Mesodermal cell (in vitro differentiated cells): Measurements from ENCODE around the gene LRRC8D.
"Not testable (repeated sequence)": the region's sequence is repeated elsewhere in the genome, so short reads cannot be mapped to it uniquely, and the experiment has no call there.

Experiments
- H3K27ac ChIP-seq: 2 replicates; pipeline ENCODE4 v1.7.0; 2013; ENCODE audit warnings: mild to moderate bottlenecking, low read depth, low read length, moderate library complexity; ENCODE audit not compliant: severe bottlenecking
- H3K36me3 ChIP-seq: 2 replicates; pipeline ENCODE4 v1.7.1; 2013; ENCODE audit warnings: mild to moderate bottlenecking, low read length, moderate library complexity; ENCODE audit not compliant: control insufficient read depth, insufficient read depth
- H3K4me1 ChIP-seq: one replicate; pipeline ENCODE4 v1.7.1; 2013; ENCODE audit warnings: mild to moderate bottlenecking, low read length; ENCODE audit not compliant: insufficient read depth, control insufficient read depth, poor library complexity, severe bottlenecking
- H3K4me3 ChIP-seq: 2 replicates; pipeline ENCODE4 v1.7.0; 2013; ENCODE audit warnings: low read length, control low read depth, mild to moderate bottlenecking; ENCODE audit not compliant: insufficient read depth, poor library complexity, severe bottlenecking; ENCODE audit errors: extremely low read depth
- H3K9me3 ChIP-seq: 2 replicates; pipeline ENCODE4 v1.7.1; 2013; ENCODE audit warnings: mild to moderate bottlenecking, low read length, moderate library complexity; ENCODE audit not compliant: control insufficient read depth
- WGBS, 2 experiments: methylation state at CpG; one replicate each; pipeline ENCODE4 v1.1.5; 2013; ENCODE audit warnings: missing lambda C conversion rate in 2 of 2; ENCODE audit not compliant: insufficient coverage in 2 of 2; 5-methylcytosine and 5-hydroxymethylcytosine counted together

LRRC8D gene

DNA sequence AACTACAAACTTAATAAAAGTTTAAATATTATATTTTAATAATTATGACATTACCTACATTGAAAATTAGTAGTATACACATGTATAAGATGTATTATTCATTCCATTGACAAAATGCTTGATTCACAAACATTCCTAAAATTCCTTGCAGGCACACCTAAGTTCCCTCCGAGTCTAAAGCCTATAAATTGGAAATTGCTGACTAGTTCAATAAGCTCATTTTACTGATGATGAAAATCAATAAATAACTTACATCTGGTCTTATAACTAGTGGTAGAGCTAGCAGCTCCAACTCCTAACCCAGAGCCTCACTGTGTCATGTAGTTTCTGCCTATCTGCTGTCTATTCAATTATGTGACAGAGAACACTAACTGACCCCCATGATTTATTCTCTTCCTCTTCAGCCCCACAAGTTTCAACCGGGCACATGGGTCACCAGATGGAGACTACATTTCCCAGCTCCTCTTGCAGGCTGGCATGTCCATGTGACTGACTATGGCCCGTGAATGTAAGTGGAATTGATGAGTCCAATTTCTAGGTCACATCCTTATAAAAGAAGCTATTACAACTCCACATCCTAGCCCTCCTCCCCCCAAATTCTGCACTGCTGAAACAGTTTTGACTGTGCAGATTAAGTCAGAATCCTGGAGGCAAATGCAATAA, 29.6 kb upstream of the LRRC8D start:
- no peaks in the 10 kb centered on the region for H3K36me3 ChIP-seq
- no peaks in the 10 kb centered on the region for H3K4me1 ChIP-seq
- H3K9me3 ChIP-seq = no peaks in the 10 kb centered on the region
- no peak overlapping the region for H3K4me3 ChIP-seq
- WGBS, 2 experiments = 60% methylated on average over 1 of the region's 3 CpGs; no CpG with 5 or more reads in 1 of the 2 experiments
- no peak overlapping the region for H3K27ac ChIP-seq

GRCh38 chr1:89794406-89794805, 26.4 kb upstream of the LRRC8D start:
- 0 to 39% methylated on average over 1 to 3 of the region's 5 CpGs for WGBS, 2 experiments
- no peaks in the 10 kb centered on the region for H3K4me1 ChIP-seq
- H3K9me3 ChIP-seq = no peaks in the 10 kb centered on the region
- no peaks in the 10 kb centered on the region for H3K36me3 ChIP-seq
- H3K4me3 ChIP-seq = no peak overlapping the region
- H3K27ac ChIP-seq = no peak overlapping the region

GRCh38 chr1:89795571-89795970, 25.3 kb upstream of the LRRC8D start:
- not testable (repeated sequence) for H3K36me3 ChIP-seq
- WGBS, 2 experiments = no CpG with 5 or more reads among the region's 4 CpGs

DNA sequence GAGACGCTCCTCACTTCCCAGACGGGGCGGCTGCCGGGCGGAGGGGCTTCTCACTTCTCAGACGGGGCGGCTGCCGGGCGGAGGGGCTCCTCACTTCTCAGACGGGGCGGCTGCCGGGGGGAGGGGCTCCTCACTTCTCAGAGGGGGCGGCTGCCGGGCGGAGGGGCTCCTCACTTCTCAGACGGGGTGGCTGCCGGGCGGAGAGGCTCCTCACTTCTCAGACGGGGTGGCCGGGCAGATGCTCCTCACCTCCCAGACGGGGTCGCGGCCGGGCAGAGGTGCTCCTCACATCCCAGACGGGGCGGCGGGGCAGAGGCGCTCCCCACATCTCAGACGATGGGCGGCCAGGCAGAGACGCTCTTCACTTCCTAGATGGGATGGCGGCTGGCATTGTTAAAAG, 23.0 kb upstream of the LRRC8D start:
- H3K9me3 ChIP-seq, H3K36me3 ChIP-seq, H3K4me3 ChIP-seq, H3K4me1 ChIP-seq, H3K27ac ChIP-seq: not testable (repeated sequence)
- 98 to 100% methylated on average over 1 to 14 of the region's 32 CpGs for WGBS, 2 experiments

More at GRCh38 chr1:89795571-89795970, 25.3 kb upstream of the LRRC8D start:
- H3K4me1 ChIP-seq, H3K27ac ChIP-seq, H3K4me3 ChIP-seq, H3K9me3 ChIP-seq: not testable (repeated sequence)

- Histone ChIP-seq H3K9me3 (no peaks in the 10 kb centered on the region), H3K4me1 (no peaks in the 10 kb centered on the region), H3K27ac (no peak overlapping the region), H3K4me3 (no peak overlapping the region), H3K36me3 (no peaks in the 10 kb centered on the region)
- WGBS, 2 experiments = 100% methylated on average over 1 of the region's 4 CpGs; no CpG with 5 or more reads in 1 of the 2 experiments
These were observed 21.3 kb upstream of the LRRC8D start for GRCh38 chr1:89799495-89799894.

DNA sequence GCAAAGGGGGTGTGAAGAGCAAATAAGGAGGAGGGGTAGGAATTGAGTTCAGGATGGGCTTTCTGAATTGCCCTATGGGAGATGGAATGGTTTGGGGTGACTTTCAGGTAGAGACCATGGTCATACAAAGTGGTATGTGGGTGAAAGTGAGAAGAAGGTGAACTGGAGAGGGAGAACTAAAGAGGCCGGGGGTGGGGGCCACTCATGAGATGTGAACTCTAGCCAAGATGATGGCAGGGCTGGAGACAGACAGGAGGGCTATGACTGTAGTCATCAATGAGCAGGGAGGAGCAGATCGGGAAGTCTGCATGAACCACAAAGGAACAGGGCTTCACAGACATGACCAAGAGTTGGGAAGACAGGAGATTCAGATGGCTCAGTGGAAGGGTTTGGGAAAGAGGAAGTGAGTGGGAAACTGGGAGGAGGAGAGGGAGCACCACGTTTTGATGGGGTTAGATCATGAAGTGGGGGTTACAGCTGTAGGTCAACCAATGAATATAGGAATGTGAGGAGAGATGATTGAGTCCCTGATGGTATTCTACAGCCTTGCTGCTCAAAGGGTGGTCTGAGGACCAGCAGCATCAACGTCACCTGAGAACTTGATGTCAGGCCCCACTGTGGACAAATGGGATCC, 20.7 kb upstream of the LRRC8D start:
- Histone ChIP-seq H3K27ac (no peak overlapping the region), H3K4me3 (no peak overlapping the region), H3K4me1 (no peaks in the 10 kb centered on the region), H3K36me3 (no peaks in the 10 kb centered on the region), H3K9me3 (no peaks in the 10 kb centered on the region)
- WGBS, 2 experiments = 88 to 89% methylated on average over 4 of the region's 4 CpGs

GRCh38 chr1:89800718-89801117, 20.1 kb upstream of the LRRC8D start:
- Histone ChIP-seq H3K36me3 (no peaks in the 10 kb centered on the region), H3K4me1 (no peaks in the 10 kb centered on the region)
- 81 to 100% methylated on average over 2 to 5 of the region's 7 CpGs for WGBS, 2 experiments

DNA sequence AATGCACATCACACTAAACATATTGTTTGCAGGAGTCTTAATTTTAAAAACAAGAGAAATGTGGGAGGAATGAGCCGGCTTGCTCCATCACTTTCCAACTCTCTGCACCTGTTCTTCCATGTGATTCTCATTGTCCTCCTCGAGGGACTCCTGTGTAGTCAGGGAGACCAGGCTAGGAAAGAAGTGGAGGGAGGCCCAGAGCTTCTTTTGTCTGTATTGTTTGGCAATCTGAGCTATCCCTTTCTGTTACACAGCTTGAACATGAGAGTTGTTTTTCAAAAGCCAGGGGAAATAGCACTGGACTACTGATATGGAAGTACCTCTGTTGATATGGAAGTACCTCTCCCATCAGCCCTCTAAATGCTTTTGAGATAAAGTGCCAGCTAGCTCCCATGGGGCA, 18.8 kb upstream of the LRRC8D start:
- Histone ChIP-seq H3K4me1 (no peaks in the 10 kb centered on the region), H3K4me3 (no peak overlapping the region), H3K9me3 (no peaks in the 10 kb centered on the region), H3K27ac (no peak overlapping the region), H3K36me3 (no peaks in the 10 kb centered on the region)
- WGBS, 2 experiments = 57 to 58% methylated on average over 1 to 2 of the region's 2 CpGs

More at GRCh38 chr1:89800718-89801117, 20.1 kb upstream of the LRRC8D start:
- H3K9me3 ChIP-seq = no peaks in the 10 kb centered on the region
- H3K27ac ChIP-seq = no peak overlapping the region
- no peak overlapping the region for H3K4me3 ChIP-seq

- Histone ChIP-seq H3K27ac (no peak overlapping the region), H3K4me1 (peaks cover 1% of the 10 kb centered on the region), H3K4me3 (no peak overlapping the region), H3K9me3 (no peaks in the 10 kb centered on the region), H3K36me3 (no peaks in the 10 kb centered on the region)
- WGBS, 2 experiments = 73 to 90% methylated on average over 2 of the region's 2 CpGs
These were observed 18.0 kb upstream of the LRRC8D start for GRCh38 chr1:89802841-89803240.

GRCh38 chr1:89804642-89805237, 16.1 kb upstream of the LRRC8D start:
- WGBS, 2 experiments = 0% methylated on average over 2 to 3 of the region's 4 CpGs
- Histone ChIP-seq H3K9me3 (no peaks in the 10 kb centered on the region), H3K27ac (no peak overlapping the region), H3K4me3 (no peak overlapping the region), H3K4me1 (peaks cover 14% of the 10 kb centered on the region), H3K36me3 (no peaks in the 10 kb centered on the region)

- H3K4me1 ChIP-seq = peaks cover 14% of the 10 kb centered on the region
- no peaks in the 10 kb centered on the region for H3K36me3 ChIP-seq
- 90 to 100% methylated on average over 1 to 2 of the region's 3 CpGs for WGBS, 2 experiments
- H3K27ac ChIP-seq = no peak overlapping the region
- H3K4me3 ChIP-seq = no peak overlapping the region
- no peaks in the 10 kb centered on the region for H3K9me3 ChIP-seq
These were observed 14.2 kb upstream of the LRRC8D start for GRCh38 chr1:89806616-89807015.
